MM.1S (cell line): Measurements from ENCODE around the gene SMCHD1.

Experiments
- DNase-seq: peaks from one replicate; pipeline ENCODE4 v3.0.0-alpha.2; 2015
- H2AFZ ChIP-seq: fragments of 300-600 bp; sonication (generic); 2 replicates; pipeline ENCODE4 v1.6.0; 2016; ENCODE audit warnings: antibody characterized with exemption, low read length
- H3F3A ChIP-seq: fragments of 300-600 bp; sonication (generic); 2 replicates; pipeline ENCODE4 v1.6.1; 2016; ENCODE audit warnings: mild to moderate bottlenecking, antibody characterized with exemption, low read length, moderate library complexity, mixed read lengths; ENCODE audit not compliant: insufficient read depth
- H3K27ac ChIP-seq: fragments of 300-600 bp; sonication (generic); 2 replicates; pipeline ENCODE4 v1.5.1; 2016; ENCODE audit warnings: mild to moderate bottlenecking, low read length
- H3K27me3 ChIP-seq: fragments of 300-600 bp; sonication (generic); replicated peaks from 2 replicates; pipeline ENCODE4 v1.6.0; 2016; ENCODE audit warnings: low read length; ENCODE audit not compliant: insufficient read depth
- H3K36me3 ChIP-seq: fragments of 300-600 bp; sonication (generic); replicated peaks from 2 replicates; pipeline ENCODE4 v1.6.1; 2016; ENCODE audit warnings: mild to moderate bottlenecking, low read length, mixed read lengths; ENCODE audit not compliant: insufficient read depth
- H3K4me1 ChIP-seq: fragments of 300-600 bp; sonication (generic); 2 replicates; pipeline ENCODE4 v1.6.1; 2016; ENCODE audit warnings: low read length, mixed read lengths
- H3K4me2 ChIP-seq: fragments of 300-600 bp; sonication (generic); 2 replicates; pipeline ENCODE4 v1.6.0; 2016; ENCODE audit warnings: low read depth, low read length
- H3K4me3 ChIP-seq: fragments of 300-600 bp; sonication (generic); 2 replicates; pipeline ENCODE4 v1.5.1; 2016; ENCODE audit warnings: low read length, mixed read lengths
- H3K79me2 ChIP-seq: fragments of 300-600 bp; sonication (generic); 2 replicates; pipeline ENCODE4 v1.6.1; 2016; ENCODE audit warnings: mixed run types, low read length, mixed read lengths
- H3K9ac ChIP-seq: fragments of 300-600 bp; sonication (generic); 2 replicates; pipeline ENCODE4 v1.6.1; 2016; ENCODE audit warnings: low read length, mixed read lengths
- H3K9me2 ChIP-seq: fragments of 300-600 bp; sonication (generic); replicated peaks from 2 replicates; pipeline ENCODE4 v1.6.1; 2016; ENCODE audit warnings: mild to moderate bottlenecking, low read length, mixed read lengths; ENCODE audit not compliant: insufficient read depth
- H3K9me3 ChIP-seq: fragments of 300-600 bp; sonication (generic); replicated peaks from 2 replicates; pipeline ENCODE4 v1.6.1; 2016; ENCODE audit warnings: mild to moderate bottlenecking, low read length, mixed read lengths; ENCODE audit not compliant: insufficient read depth
- H4K20me1 ChIP-seq: fragments of 300-600 bp; sonication (generic); 2 replicates; pipeline ENCODE4 v1.6.1; 2016; ENCODE audit warnings: mild to moderate bottlenecking, low read length, moderate library complexity, mixed read lengths; ENCODE audit not compliant: insufficient read depth
- CTCF ChIP-seq: fragments of 300-600 bp; sonication (generic); IDR thresholded peaks from 2 replicates; pipeline ENCODE4 v1.5.1; 2016; ENCODE audit warnings: antibody characterized with exemption, low read length, mixed read lengths
- EZH2 ChIP-seq: fragments of 300-600 bp; sonication (generic); optimal IDR thresholded peaks from 2 replicates; pipeline ENCODE3; 2017; ENCODE audit warnings: low read depth, mild to moderate bottlenecking, antibody characterized with exemption, low read length, mixed read lengths
- EZH2phosphoT487 ChIP-seq: fragments of 300-600 bp; sonication (generic); IDR thresholded peaks from 2 replicates; pipeline ENCODE4 v1.6.1; 2018; ENCODE audit warnings: antibody characterized with exemption, low read length

SMCHD1 gene

GRCh38 chr18:2746274-2746673 is 90.7 kb downstream of the SMCHD1 start:
- H3K79me2 ChIP-seq = no peaks in the 10 kb centered on the region; the same call in none of the 2 replicates
- H3K36me3 ChIP-seq = peaks cover 19% of the 10 kb centered on the region; the same call in 1 of the 2 replicates
- H3K27ac ChIP-seq = no peak overlapping the region; the same call in 1 of the 2 replicates
- peaks cover 17% of the 10 kb centered on the region for H3F3A ChIP-seq
- no peaks in the 10 kb centered on the region; the same call in 1 of the 2 replicates for H4K20me1 ChIP-seq
- no peaks in the 10 kb centered on the region for H3K27me3 ChIP-seq
- H3K4me2 ChIP-seq = no peak overlapping the region
- H3K9ac ChIP-seq = no peak overlapping the region
- H3K9me3 ChIP-seq = no peaks in the 10 kb centered on the region
- TF ChIP-seq EZH2 (no peak), CTCF (no peak), EZH2phosphoT487 (no peak)
- no peak overlapping the region for H3K4me3 ChIP-seq
- DNase-seq = no peak
- H3K9me2 ChIP-seq = no peaks in the 10 kb centered on the region
- H3K4me1 ChIP-seq = peaks cover 44% of the 10 kb centered on the region
- no peak overlapping the region for H2AFZ ChIP-seq

- Histone ChIP-seq H3K9me2 (no peaks in the 10 kb centered on the region), H3K79me2 (peaks cover 5% of the 10 kb centered on the region; the same call in 1 of the 2 replicates), H3K4me1 (no peaks in the 10 kb centered on the region), H2AFZ (no peak overlapping the region), H3F3A (no peaks in the 10 kb centered on the region; the same call in 1 of the 2 replicates), H3K9me3 (no peaks in the 10 kb centered on the region), H3K4me2 (no peak overlapping the region), H4K20me1 (no peaks in the 10 kb centered on the region), H3K4me3 (no peak overlapping the region), H3K36me3 (peaks cover 16% of the 10 kb centered on the region), H3K27ac (no peak overlapping the region), H3K9ac (no peak overlapping the region), H3K27me3 (no peaks in the 10 kb centered on the region)
- DNase-seq = no peak
- TF ChIP-seq EZH2phosphoT487 = no peak
- no peak for TF ChIP-seq CTCF
- TF ChIP-seq EZH2 = no peak
These were observed 102.8 kb downstream of the SMCHD1 start for GRCh38 chr18:2758309-2758708.

- Histone ChIP-seq H3K4me3 (no peak overlapping the region), H2AFZ (no peak overlapping the region), H3F3A (no peaks in the 10 kb centered on the region; the same call in 1 of the 2 replicates), H3K4me1 (no peaks in the 10 kb centered on the region), H3K79me2 (no peaks in the 10 kb centered on the region), H3K9me2 (no peaks in the 10 kb centered on the region), H3K4me2 (no peak overlapping the region), H4K20me1 (no peaks in the 10 kb centered on the region), H3K27ac (no peak overlapping the region), H3K36me3 (peaks cover 14% of the 10 kb centered on the region), H3K9me3 (no peaks in the 10 kb centered on the region), H3K27me3 (no peaks in the 10 kb centered on the region), H3K9ac (no peak overlapping the region)
- TF ChIP-seq EZH2 (no peak), CTCF (no peak), EZH2phosphoT487 (no peak)
- DNase-seq = no peak
These were observed 119.1 kb downstream of the SMCHD1 start for GRCh38 chr18:2774669-2775068.
